ENCODE data around the gene MRPS34. TPM values are rescaled to one million over a fixed set of nuclear protein-coding genes. Genes with fewer than 3 reads are reported as not detected.

The MRPS34 gene
- total and polyA plus RNA-seq, 12 donors = 57.8 to 141 (median 79.5) TPM

- Histone ChIP-seq H3K9me3 (no peaks in the 10 kb centered on the region), H3K27ac (no peak overlapping the region), H3K27me3 (no peaks in the 10 kb centered on the region), H3K36me3 (peaks cover 0 to 96% (median 31%) of the 10 kb centered on the region in 9 donors), H3K4me1 (no peaks in the 10 kb centered on the region), H3K4me3 (no peak overlapping the region)
- 95 to 96% methylated on average over 14 of the region's 14 CpGs for WGBS, 2 donors
- TF ChIP-seq, protein P1, sequence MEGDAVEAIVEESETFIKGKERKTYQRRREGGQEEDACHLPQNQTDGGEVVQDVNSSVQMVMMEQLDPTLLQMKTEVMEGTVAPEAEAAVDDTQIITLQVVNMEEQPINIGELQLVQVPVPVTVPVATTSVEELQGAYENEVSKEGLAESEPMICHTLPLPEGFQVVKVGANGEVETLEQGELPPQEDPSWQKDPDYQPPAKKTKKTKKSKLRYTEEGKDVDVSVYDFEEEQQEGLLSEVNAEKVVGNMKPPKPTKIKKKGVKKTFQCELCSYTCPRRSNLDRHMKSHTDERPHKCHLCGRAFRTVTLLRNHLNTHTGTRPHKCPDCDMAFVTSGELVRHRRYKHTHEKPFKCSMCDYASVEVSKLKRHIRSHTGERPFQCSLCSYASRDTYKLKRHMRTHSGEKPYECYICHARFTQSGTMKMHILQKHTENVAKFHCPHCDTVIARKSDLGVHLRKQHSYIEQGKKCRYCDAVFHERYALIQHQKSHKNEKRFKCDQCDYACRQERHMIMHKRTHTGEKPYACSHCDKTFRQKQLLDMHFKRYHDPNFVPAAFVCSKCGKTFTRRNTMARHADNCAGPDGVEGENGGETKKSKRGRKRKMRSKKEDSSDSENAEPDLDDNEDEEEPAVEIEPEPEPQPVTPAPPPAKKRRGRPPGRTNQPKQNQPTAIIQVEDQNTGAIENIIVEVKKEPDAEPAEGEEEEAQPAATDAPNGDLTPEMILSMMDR (IDR thresholded peaks at IDR 0.05) = no peak
- intact Hi-C loops (cut with DNase I) = no loop called here
- no peak for DNase-seq
- no peak for ATAC-seq
Measured at GRCh38 chr16:1752853-1753252, 20.1 kb downstream of the MRPS34 start.

- no peak overlapping the region for H3K27ac ChIP-seq
- TF ChIP-seq, protein P1 (IDR thresholded peaks at IDR 0.05) = no peak
- H3K4me3 ChIP-seq = no peak overlapping the region
- DNase-seq (no peak), ATAC-seq (no peak)
- no peaks in the 10 kb centered on the region for H3K4me1 ChIP-seq
- no peaks in the 10 kb centered on the region for H3K27me3 ChIP-seq
- whole genome bisulfite sequencing, 2 donors = 95 to 97% methylated on average over 16 of the region's 16 CpGs
- no peaks in the 10 kb centered on the region for H3K9me3 ChIP-seq
- peaks cover 0 to 95% (median 37%) of the 10 kb centered on the region in 9 donors for H3K36me3 ChIP-seq
- intact Hi-C loops (cut with DNase I) = no loop called here
Measured at GRCh38 chr16:1751946-1752345, 21.0 kb downstream of the MRPS34 start.

GRCh38 chr16:1749152-1750117 lies 23.5 kb downstream of the MRPS34 start:
- WGBS, 2 donors = 96 to 97% methylated on average over 29 of the region's 29 CpGs
- Histone ChIP-seq H3K9me3 (no peaks in the 10 kb centered on the region), H3K4me3 (no peak overlapping the region), H3K27ac (no peak overlapping the region), H3K4me1 (no peaks in the 10 kb centered on the region), H3K36me3 (peaks cover 0 to 98% (median 42%) of the 10 kb centered on the region in 9 donors), H3K27me3 (no peaks in the 10 kb centered on the region)
- peak in 1 of 8 donors; percentile 15 for ATAC-seq
- DNase-seq = no peak
- TF ChIP-seq, protein P1 (IDR thresholded peaks at IDR 0.05) = no peak
- intact Hi-C loops (cut with DNase I) = no loop called here

GRCh38 chr16:1747934-1748333 lies 25.0 kb downstream of the MRPS34 start:
- DNase-seq (no peak), ATAC-seq (no peak)
- TF ChIP-seq, protein P1 (IDR thresholded peaks at IDR 0.05) = no peak

More at GRCh38 chr16:1747934-1748333, 25.0 kb downstream of the MRPS34 start:
- WGBS, 2 donors = 88% methylated on average over 11 of the region's 11 CpGs
- no peak overlapping the region for H3K4me3 ChIP-seq
- H3K27me3 ChIP-seq = no peaks in the 10 kb centered on the region
- H3K36me3 ChIP-seq = peaks cover 0 to 99% (median 48%) of the 10 kb centered on the region in 9 donors
- intact Hi-C loops (cut with DNase I) = no loop called here
- no peak overlapping the region for H3K27ac ChIP-seq
- no peaks in the 10 kb centered on the region for H3K4me1 ChIP-seq
- H3K9me3 ChIP-seq = no peaks in the 10 kb centered on the region
